ENCODE results near the gene TMEM225B.
"Not testable (repeated sequence)": the region's sequence is repeated elsewhere in the genome, so short reads cannot be mapped to it uniquely, and the experiment has no call there.

Gene TMEM225B

GRCh38 chr7:99654626-99655025 is 56.6 kb downstream of the TMEM225B start:
- DNase-seq (ENCODE audit: low read depth in 2 of 2), result not testable (repeated sequence)

DNA sequence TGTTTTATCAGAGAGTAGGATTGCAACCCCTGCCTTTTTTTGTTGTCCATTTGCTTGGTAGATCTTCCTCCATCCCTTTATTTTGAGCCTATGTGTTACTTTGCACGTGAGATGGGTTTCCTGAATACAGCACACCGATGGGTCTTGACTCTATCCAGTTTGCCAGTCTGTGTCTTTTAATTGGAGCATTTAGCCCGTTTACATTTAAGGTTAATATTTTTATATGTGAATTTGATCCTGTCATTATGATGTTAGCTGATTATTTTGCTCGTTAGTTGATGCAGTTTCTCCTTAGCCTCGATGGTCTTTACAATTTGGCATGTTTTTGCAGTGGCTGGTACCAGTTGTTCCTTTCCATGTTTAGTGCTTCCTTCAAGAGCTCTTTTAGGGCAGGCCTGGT is 59.8 kb downstream of the TMEM225B start:
- not testable (repeated sequence) for DNase-seq (ENCODE audit: low read depth in 2 of 2)
